Anterior cingulate cortex (tissue), 58 donors: ENCODE data around the gene ENTPD6.
A peak's percentile ranks its signal among the peaks of the same experiment; 100 is the strongest.
"Not testable (repeated sequence)": the region's sequence is repeated elsewhere in the genome, so short reads cannot be mapped to it uniquely, and the experiment has no call there.

Source experiments
- DNase-seq, 58 donors: peaks; one replicate each; lab custom pipeline; 2025; lab: John Stamatoyannopoulos, UW

The ENTPD6 gene

GRCh38 chr20:25252230-25252651 is 56.7 kb downstream of the ENTPD6 start:
- DNase-seq, result no peak

- DNase-seq, result no peak
Observed at GRCh38 chr20:25252686-25253421, 57.3 kb downstream of the ENTPD6 start.

- no peak for DNase-seq
Observed at GRCh38 chr20:25253606-25254275, 58.2 kb downstream of the ENTPD6 start.

- no peak for DNase-seq
Observed at GRCh38 chr20:25254571-25254970, 59.1 kb downstream of the ENTPD6 start.

GRCh38 chr20:25254986-25255680 is 59.6 kb downstream of the ENTPD6 start:
- peak in 36 of 58 donors; percentile 13 to 77 (median 51) for DNase-seq

- DNase-seq, result no peak
Observed at GRCh38 chr20:25256226-25256859, 60.8 kb downstream of the ENTPD6 start.

- DNase-seq, result no peak
Observed at GRCh38 chr20:25257130-25257529, 61.6 kb downstream of the ENTPD6 start.

- no peak for DNase-seq
Observed at GRCh38 chr20:25257756-25258475, 62.4 kb downstream of the ENTPD6 start.

- peak in 3 of 58 donors; percentile 18 to 44 (median 24) for DNase-seq
Observed at GRCh38 chr20:25258476-25258805, 62.9 kb downstream of the ENTPD6 start.

GRCh38 chr20:25258828-25259227 is 63.3 kb downstream of the ENTPD6 start:
- DNase-seq, result no peak

- DNase-seq, result no peak
Observed at GRCh38 chr20:25259358-25259757, 63.8 kb downstream of the ENTPD6 start.

- no peak for DNase-seq
Observed at GRCh38 chr20:25259788-25260254, 64.3 kb downstream of the ENTPD6 start.

GRCh38 chr20:25260770-25261437 is 65.4 kb downstream of the ENTPD6 start:
- not testable (repeated sequence) for DNase-seq

GRCh38 chr20:25269057-25269832 is 73.7 kb downstream of the ENTPD6 start:
- no peak for DNase-seq

GRCh38 chr20:25269833-25270170 is 74.3 kb downstream of the ENTPD6 start:
- no peak for DNase-seq

GRCh38 chr20:25270829-25271251 is 75.3 kb downstream of the ENTPD6 start:
- no peak for DNase-seq

GRCh38 chr20:25271486-25272222 is 76.1 kb downstream of the ENTPD6 start:
- DNase-seq, result no peak
